Neural progenitor cell (in vitro differentiated cells): ENCODE measurements around the gene CPNE2. TPM values are rescaled to one million over a fixed set of nuclear protein-coding genes. Genes with fewer than 3 reads are reported as not detected.

Source experiments
- DNase-seq: peaks from one replicate; pipeline ENCODE4 v3.0.0-alpha.2; 2016; ENCODE audit warnings: low spot score
- H2AFZ ChIP-seq: fragments of 200-600 bp; sonication (generic); replicated peaks from 2 replicates; pipeline ENCODE4 v1.6.1; 2016; ENCODE audit warnings: antibody characterized with exemption
- H3F3A ChIP-seq: fragments of 200-600 bp; sonication (generic); 2 replicates; pipeline ENCODE4 v1.6.1; 2016; ENCODE audit warnings: antibody characterized with exemption, low read depth
- H3K27ac ChIP-seq: fragments of 200-600 bp; sonication (generic); 2 replicates; pipeline ENCODE4 v1.5.1; 2016; ENCODE audit warnings: mild to moderate bottlenecking
- H3K27me3 ChIP-seq: fragments of 200-600 bp; sonication (generic); 2 replicates; pipeline ENCODE4 v1.6.1; 2016; ENCODE audit warnings: mild to moderate bottlenecking, moderate library complexity
- H3K36me3 ChIP-seq: fragments of 200-600 bp; sonication (generic); 2 replicates; pipeline ENCODE4 v1.5.1; 2016
- H3K4me1 ChIP-seq: fragments of 200-600 bp; sonication (generic); 2 replicates; pipeline ENCODE4 v1.6.1; 2016; ENCODE audit warnings: mixed run types
- H3K4me2 ChIP-seq: fragments of 200-600 bp; sonication (generic); 2 replicates; pipeline ENCODE4 v1.6.1; 2016
- H3K4me3 ChIP-seq: fragments of 200-600 bp; sonication (generic); 2 replicates; pipeline ENCODE4 v1.5.1; 2016
- H3K79me2 ChIP-seq: fragments of 200-600 bp; sonication (generic); 2 replicates; pipeline ENCODE4 v1.6.1; 2016; ENCODE audit warnings: low read depth
- H3K9ac ChIP-seq: fragments of 200-600 bp; sonication (generic); 2 replicates; pipeline ENCODE4 v1.6.1; 2016
- H3K9me3 ChIP-seq: fragments of 200-600 bp; sonication (generic); 2 replicates; pipeline ENCODE4 v1.5.1; 2016; ENCODE audit warnings: low read depth
- H4K20me1 ChIP-seq: fragments of 200-600 bp; sonication (generic); 2 replicates; pipeline ENCODE4 v1.6.1; 2016; ENCODE audit warnings: low read depth
- H3K27ac Mint-ChIP-seq: 3 replicates; pipeline ENCODE4 v1.8.0; 2021; ENCODE audit warnings: mixed read lengths
- H3K27me3 Mint-ChIP-seq: 2 replicates; pipeline ENCODE4 v1.8.0; 2022; ENCODE audit warnings: low read depth, mild to moderate bottlenecking, inconsistent platforms, moderate library complexity, mixed read lengths; ENCODE audit not compliant: insufficient read depth
- H3K36me3 Mint-ChIP-seq: 3 replicates; pipeline ENCODE4 v1.8.0; 2021; ENCODE audit warnings: mixed read lengths
- H3K4me1 Mint-ChIP-seq: 3 replicates; pipeline ENCODE4 v1.8.0; 2021; ENCODE audit warnings: mixed read lengths
- H3K4me3 Mint-ChIP-seq: 3 replicates; pipeline ENCODE4 v1.8.0; 2021; ENCODE audit warnings: mild to moderate bottlenecking, moderate library complexity, mixed read lengths
- H3K9me3 Mint-ChIP-seq: 3 replicates; pipeline ENCODE4 v1.8.0; 2020; ENCODE audit warnings: mixed read lengths
- EZH2 ChIP-seq: fragments of 200-600 bp; sonication (generic); IDR thresholded peaks from 2 replicates; pipeline ENCODE4 v1.6.1; 2017; ENCODE audit warnings: antibody characterized with exemption, mild to moderate bottlenecking, moderate library complexity
- EZH2phosphoT487 ChIP-seq: fragments of 200-600 bp; sonication (generic); IDR thresholded peaks from 2 replicates; pipeline ENCODE4 v1.6.1; 2017; ENCODE audit warnings: antibody characterized with exemption
- total RNA-seq: library from RNA; depleted of rRNA; stranded (reverse); fragments of >200 nt; gene quantifications from 2 replicates; pipeline ENCODE4 v1.2.3, GENCODE V29; 2015; ENCODE audit warnings: low replicate concordance
- TF ChIP-seq, protein P1 (sequence below): fragments of 200-600 bp; sonication (generic); IDR thresholded peaks from 2 replicates; pipeline ENCODE4 v1.5.1; 2017; ENCODE audit warnings: antibody characterized with exemption, mild to moderate bottlenecking

Gene CPNE2
- total RNA-seq, 1 donor from 2014 or later = 19.8 TPM

- Histone ChIP-seq H4K20me1 (no peaks in the 10 kb centered on the region), H3K4me1 (no peaks in the 10 kb centered on the region), H3K9ac (no peak overlapping the region), H3K4me3 (no peak overlapping the region), H3K36me3 (no peaks in the 10 kb centered on the region), H3F3A (no peaks in the 10 kb centered on the region), H3K9me3 (no peaks in the 10 kb centered on the region), H2AFZ (no peak overlapping the region), H3K27ac (no peak overlapping the region), H3K27me3 (no peaks in the 10 kb centered on the region), H3K4me2 (no peak overlapping the region), H3K79me2 (no peaks in the 10 kb centered on the region)
- H3K36me3 Mint-ChIP-seq = no peaks in the 10 kb centered on the region
- peaks cover 19% of the 10 kb centered on the region for H3K27me3 Mint-ChIP-seq
- DNase-seq = no peak
- no peak overlapping the region for H3K4me3 Mint-ChIP-seq
- TF ChIP-seq, protein P1, sequence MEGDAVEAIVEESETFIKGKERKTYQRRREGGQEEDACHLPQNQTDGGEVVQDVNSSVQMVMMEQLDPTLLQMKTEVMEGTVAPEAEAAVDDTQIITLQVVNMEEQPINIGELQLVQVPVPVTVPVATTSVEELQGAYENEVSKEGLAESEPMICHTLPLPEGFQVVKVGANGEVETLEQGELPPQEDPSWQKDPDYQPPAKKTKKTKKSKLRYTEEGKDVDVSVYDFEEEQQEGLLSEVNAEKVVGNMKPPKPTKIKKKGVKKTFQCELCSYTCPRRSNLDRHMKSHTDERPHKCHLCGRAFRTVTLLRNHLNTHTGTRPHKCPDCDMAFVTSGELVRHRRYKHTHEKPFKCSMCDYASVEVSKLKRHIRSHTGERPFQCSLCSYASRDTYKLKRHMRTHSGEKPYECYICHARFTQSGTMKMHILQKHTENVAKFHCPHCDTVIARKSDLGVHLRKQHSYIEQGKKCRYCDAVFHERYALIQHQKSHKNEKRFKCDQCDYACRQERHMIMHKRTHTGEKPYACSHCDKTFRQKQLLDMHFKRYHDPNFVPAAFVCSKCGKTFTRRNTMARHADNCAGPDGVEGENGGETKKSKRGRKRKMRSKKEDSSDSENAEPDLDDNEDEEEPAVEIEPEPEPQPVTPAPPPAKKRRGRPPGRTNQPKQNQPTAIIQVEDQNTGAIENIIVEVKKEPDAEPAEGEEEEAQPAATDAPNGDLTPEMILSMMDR = no peak
- no peak for TF ChIP-seq EZH2
- no peak for TF ChIP-seq EZH2phosphoT487
- no peaks in the 10 kb centered on the region for H3K9me3 Mint-ChIP-seq
- H3K27ac Mint-ChIP-seq = no peak overlapping the region
- peaks cover 19% of the 10 kb centered on the region for H3K4me1 Mint-ChIP-seq
These were observed 36.7 kb upstream of the CPNE2 start for GRCh38 chr16:57055671-57056070.

- TF ChIP-seq EZH2phosphoT487 = no peak
- TF ChIP-seq, protein P1 = no peak
- TF ChIP-seq EZH2 = no peak
- no peak overlapping the region for H3K4me2 ChIP-seq
- no peak for DNase-seq
- H3K4me1 ChIP-seq = no peaks in the 10 kb centered on the region
- H3K4me3 ChIP-seq = no peak overlapping the region
- H4K20me1 ChIP-seq = no peaks in the 10 kb centered on the region
- no peaks in the 10 kb centered on the region for H3K36me3 Mint-ChIP-seq
- no peaks in the 10 kb centered on the region for H3K36me3 ChIP-seq
- H3K9ac ChIP-seq = no peak overlapping the region
- peaks cover 23% of the 10 kb centered on the region for H3K4me1 Mint-ChIP-seq
- H3K27me3 Mint-ChIP-seq = peaks cover 13% of the 10 kb centered on the region
- no peak overlapping the region for H3K27ac ChIP-seq
- no peaks in the 10 kb centered on the region for H3K79me2 ChIP-seq
- no peak overlapping the region for H2AFZ ChIP-seq
- H3K9me3 ChIP-seq = no peaks in the 10 kb centered on the region
- no peak overlapping the region for H3K4me3 Mint-ChIP-seq
- no peak overlapping the region for H3K27ac Mint-ChIP-seq
- H3K9me3 Mint-ChIP-seq = no peaks in the 10 kb centered on the region
- no peaks in the 10 kb centered on the region for H3F3A ChIP-seq
- H3K27me3 ChIP-seq = no peaks in the 10 kb centered on the region
These were observed 34.0 kb upstream of the CPNE2 start for GRCh38 chr16:57058291-57058861.

DNA sequence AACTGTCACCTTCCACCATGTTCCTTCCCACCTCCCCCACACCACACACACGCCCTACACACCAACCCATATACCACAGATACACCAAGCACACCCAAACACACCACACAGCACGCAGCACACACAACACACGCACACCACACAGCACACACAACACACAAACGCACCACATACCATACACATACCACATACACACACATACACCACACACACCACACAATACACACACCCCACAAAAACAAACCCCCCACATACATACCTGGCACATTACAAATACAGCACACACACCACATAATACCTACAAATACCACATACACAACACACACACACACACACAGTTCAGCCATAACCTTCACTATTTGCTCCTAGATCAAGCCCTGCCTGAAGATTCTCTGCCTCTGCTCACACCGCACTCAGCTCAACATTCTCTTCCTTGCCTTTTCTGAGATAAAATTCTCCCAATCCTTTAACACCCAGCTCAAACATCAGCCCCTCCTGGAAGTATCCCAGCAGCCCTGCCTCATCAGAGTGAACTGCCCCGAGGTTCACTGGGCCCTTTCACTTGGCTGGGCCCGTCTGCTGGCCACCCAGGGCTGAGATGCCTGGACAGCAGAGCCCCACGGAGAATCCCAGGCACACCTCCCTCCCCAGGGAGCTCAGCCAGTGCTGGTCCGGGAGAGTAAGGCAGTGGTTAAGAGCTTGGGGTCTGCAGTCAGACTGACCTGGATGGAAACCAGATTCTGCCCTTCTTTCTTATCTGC is 31.9 kb upstream of the CPNE2 start:
- peaks cover 28% of the 10 kb centered on the region for H3K4me1 Mint-ChIP-seq
- Histone ChIP-seq H2AFZ (no peak overlapping the region), H3F3A (no peaks in the 10 kb centered on the region), H3K27me3 (no peaks in the 10 kb centered on the region), H4K20me1 (no peaks in the 10 kb centered on the region), H3K27ac (no peak overlapping the region), H3K9ac (no peak overlapping the region), H3K36me3 (no peaks in the 10 kb centered on the region), H3K9me3 (no peaks in the 10 kb centered on the region), H3K4me2 (no peak overlapping the region), H3K79me2 (no peaks in the 10 kb centered on the region), H3K4me3 (no peak overlapping the region), H3K4me1 (peaks cover 1% of the 10 kb centered on the region)
- H3K9me3 Mint-ChIP-seq = no peaks in the 10 kb centered on the region
- DNase-seq = no peak
- H3K27ac Mint-ChIP-seq = no peak overlapping the region
- no peak for TF ChIP-seq EZH2phosphoT487
- TF ChIP-seq, protein P1 = no peak
- no peak for TF ChIP-seq EZH2
- H3K36me3 Mint-ChIP-seq = no peaks in the 10 kb centered on the region
- peaks cover 12% of the 10 kb centered on the region for H3K27me3 Mint-ChIP-seq
- no peak overlapping the region for H3K4me3 Mint-ChIP-seq
